SK-N-MC (cell line): ENCODE results near the gene PDLIM3.

Experiments used
- EZH2 ChIP-seq: fragments of 200-600 bp; sonication (generic); IDR thresholded peaks from one replicate; pipeline ENCODE4 v1.6.1; 2017; ENCODE audit warnings: antibody characterized with exemption
- FOXP2 ChIP-seq: optimal IDR thresholded peaks from 2 replicates; pipeline ENCODE3; 2011; ENCODE audit warnings: mild to moderate bottlenecking, moderate library complexity; ENCODE audit not compliant: insufficient read depth; ENCODE audit errors: extremely low read length, control extremely low read depth

DNA sequence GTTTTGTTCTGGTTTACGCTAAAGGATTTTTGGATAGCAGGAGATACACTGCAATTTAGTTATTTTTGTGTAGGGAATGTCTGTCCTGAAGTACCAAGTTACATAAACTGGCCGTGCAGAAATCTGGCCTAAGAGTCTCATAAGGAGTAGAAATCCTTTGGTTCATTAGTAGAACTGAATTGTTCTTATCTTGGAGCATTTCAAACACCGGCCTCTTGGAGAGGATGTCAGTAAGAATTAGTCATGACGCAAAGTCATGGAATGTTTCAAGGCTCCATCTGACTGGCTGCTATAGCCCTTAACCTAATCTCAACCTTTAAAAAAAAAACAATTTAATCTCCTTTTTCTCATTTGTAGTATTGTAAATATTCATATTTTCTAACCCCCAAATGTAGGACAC, 15.2 kb downstream of the PDLIM3 start:
- TF ChIP-seq EZH2: no peak
- TF ChIP-seq FOXP2: no peak
